Activated CD4-positive, alpha-beta T cell treated with anti-CD3 and anti-CD28 coated beads, Interleukin-2, amount 50 U/mL, for 4 hours (primary cell): ENCODE results near the gene CLSTN2.

Experiments used
- DNase-seq, 2 experiments: peaks; one replicate each; pipeline ENCODE4 v3.0.0-alpha.2; 2020

The CLSTN2 gene

DNA sequence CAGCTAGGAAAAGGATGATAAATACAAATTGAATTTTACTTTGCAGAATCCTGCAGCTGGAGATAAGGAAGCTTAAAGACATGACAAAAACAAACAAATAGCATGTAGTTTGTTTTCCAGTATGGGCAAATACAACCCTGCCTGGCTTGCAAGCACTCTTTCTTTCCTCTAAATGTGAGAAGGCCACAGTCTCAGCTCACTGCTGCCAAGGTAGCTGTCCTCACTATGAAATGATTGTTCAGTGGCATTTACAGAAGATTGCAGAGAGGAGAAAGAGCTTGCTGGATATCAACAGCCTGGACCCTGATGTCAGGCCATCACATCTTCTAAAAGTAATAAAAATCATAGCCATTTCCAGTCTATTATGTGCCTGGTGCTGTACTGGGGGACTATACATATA, 262.0 kb downstream of the CLSTN2 start:
- no peak for DNase-seq

GRCh38 chr3:140198242-140198641, 263.3 kb downstream of the CLSTN2 start:
- DNase-seq, result no peak

GRCh38 chr3:140199008-140199407, 264.0 kb downstream of the CLSTN2 start:
- DNase-seq, result no peak

GRCh38 chr3:140199743-140200142, 264.8 kb downstream of the CLSTN2 start:
- no peak for DNase-seq

- no peak for DNase-seq
Measured at GRCh38 chr3:140203510-140203909, 268.5 kb downstream of the CLSTN2 start.

DNA sequence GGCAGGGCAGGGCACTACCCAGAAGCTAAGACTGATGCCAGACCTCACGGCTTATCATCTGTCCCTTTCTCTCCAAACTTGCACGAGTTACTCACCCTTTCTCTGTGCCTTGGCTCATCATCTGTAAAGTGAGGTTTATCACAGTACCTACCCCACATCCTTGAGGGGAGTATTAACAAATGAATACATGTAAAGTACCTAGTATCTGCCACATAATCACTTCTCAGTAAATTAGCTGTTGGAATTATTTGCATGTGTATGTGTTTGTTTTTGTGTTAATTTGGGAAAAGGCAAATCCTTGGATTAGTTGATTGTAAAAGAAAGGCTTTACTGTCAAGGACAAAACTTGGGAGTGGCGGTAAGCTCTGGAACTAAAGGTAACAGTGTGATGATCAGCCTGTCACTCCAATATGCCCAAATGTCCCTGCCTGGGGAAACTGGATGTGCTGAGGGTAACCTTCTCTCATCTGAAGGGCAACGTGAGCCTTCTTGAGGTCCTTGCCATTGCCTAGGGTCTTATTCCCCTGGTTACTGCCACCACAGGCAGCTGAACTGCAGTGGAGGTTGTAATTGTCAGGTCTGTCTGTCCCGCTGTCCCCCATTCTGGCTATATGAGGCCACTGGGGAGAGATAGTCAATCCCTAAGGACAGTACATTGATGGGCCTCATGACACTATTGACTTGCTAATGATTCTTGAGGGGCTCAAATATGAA, 269.4 kb downstream of the CLSTN2 start:
- no peak for DNase-seq

DNA sequence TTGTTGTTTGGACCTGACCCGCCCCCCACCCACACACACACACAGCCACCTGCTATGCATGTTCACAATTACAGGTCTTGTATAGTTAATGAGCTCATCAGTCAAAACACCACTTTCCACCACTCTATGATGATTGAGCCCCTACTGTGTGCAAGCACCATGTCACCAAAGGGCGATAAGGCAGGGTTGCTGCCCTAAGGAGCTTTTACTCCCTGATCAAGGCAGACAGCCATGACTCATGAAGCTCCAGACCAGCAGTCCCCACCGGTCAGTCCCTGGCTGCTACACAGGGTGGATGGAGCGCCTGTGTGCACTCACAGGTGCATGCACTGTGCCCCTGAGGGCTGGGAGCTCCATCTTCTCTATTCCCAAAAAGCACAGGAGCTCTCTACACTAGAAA, 270.6 kb downstream of the CLSTN2 start:
- no peak for DNase-seq

DNA sequence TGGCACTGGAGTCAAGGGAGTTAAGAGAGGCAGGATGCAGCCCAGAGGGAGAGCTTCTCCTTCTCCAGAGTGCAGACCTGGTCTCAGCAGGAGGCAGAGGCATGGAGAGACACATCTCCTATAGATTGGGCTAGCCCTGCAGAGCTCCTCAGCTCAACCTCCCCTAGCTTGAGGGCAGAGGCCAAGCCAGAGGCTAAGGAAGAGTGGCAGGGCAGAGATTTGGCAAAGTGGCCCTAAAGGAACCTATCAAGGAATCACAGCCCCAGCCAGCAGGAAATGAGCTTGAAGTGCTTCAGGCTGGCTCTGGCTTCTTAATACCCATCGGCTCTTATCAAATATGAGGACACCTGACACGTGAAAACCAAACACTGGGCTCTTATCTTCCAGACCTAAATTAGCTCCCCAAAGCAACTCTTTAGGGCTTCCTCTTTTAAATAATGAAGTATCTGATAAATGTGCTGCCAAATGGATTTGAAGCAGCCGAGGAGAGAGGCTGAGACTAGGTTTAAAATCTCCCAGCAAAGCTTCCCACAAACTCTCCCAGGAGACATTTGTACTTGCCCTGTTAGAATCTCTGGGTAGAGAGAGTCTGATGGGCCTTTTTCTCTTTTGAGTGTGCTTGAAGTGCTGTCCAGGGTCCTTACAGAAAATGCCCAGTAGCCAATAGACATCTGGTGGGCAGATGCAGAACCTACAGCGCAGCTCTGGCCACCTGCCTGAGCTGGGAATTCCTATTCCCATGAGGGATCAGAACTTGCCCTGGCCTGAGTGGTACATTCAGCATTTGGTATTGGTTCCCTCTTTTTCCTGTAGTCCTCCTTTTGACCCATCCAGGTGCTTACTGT, 271.4 kb downstream of the CLSTN2 start:
- DNase-seq, result no peak

GRCh38 chr3:140207541-140207940, 272.6 kb downstream of the CLSTN2 start:
- no peak for DNase-seq

GRCh38 chr3:140216249-140216648, 281.3 kb downstream of the CLSTN2 start:
- no peak for DNase-seq

DNA sequence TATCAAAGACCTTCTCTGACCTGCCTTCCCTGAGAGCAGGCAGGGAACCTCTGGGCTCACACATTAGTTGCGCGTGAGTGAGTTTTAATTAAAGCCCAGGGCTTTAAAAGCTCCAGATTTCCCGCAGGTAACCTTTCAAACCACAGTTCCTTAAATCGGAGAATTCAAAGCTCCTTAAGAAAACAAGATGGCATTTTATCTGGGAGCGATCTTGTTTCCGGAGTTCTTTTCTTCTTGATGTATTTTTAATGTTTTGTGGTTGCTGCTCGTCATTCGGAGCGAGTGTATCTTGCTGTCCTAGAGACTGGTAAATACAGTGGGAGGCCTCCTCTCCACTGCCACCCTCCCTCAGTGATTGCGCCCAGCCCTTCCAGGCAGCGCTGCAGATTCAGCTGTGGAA, 284.3 kb downstream of the CLSTN2 start:
- DNase-seq, result no peak

DNA sequence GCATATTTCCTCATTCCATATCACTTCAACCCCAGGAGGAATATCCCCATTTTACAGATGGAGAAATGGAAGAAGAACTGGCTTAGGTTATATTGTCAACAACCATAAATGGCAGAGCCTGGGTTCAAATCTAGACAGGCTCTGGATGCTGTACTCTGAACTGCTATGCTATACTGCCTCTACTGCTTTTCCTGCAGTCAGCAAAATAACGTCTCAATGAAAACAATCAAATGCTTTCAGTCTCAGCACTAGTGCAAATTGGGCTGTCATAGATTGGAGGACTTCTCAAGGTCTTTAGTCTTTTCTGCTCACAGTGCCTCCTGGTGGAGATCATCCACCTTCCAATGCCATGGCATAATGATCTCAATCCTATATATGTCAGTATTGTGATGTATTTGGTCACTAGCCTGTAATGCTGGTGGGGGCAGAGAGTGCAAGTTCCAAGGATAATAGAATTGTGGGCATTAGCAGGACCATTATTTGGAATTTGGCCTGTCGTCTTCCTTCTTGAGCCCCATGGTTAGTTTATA, 285.0 kb downstream of the CLSTN2 start:
- no peak for DNase-seq

GRCh38 chr3:140223197-140223596, 288.2 kb downstream of the CLSTN2 start:
- DNase-seq, result no peak

DNA sequence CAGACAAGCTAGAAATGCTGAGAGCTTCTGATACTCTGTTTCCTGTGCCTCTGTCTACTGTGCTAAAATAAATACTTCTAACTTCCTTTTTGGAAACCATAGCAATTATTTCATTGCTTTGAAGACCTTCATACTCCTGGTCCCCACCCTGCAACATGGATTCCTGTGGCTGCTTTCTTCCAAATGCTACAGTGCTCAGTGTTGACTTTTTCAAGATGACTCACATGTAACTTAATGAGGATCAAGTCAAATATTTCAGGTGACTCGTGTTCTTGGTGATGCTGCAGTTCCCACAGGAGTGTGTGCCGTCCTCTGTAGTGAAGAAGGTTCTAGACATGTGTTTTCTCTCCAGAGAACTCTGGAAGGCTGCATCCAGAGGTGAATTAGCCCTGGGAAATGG, 288.6 kb downstream of the CLSTN2 start:
- DNase-seq, result no peak

- DNase-seq, result no peak
Measured at GRCh38 chr3:140224307-140224706, 289.3 kb downstream of the CLSTN2 start.

GRCh38 chr3:140225996-140226395, 291.0 kb downstream of the CLSTN2 start:
- no peak for DNase-seq

GRCh38 chr3:140233702-140234101, 298.7 kb downstream of the CLSTN2 start:
- no peak for DNase-seq

DNA sequence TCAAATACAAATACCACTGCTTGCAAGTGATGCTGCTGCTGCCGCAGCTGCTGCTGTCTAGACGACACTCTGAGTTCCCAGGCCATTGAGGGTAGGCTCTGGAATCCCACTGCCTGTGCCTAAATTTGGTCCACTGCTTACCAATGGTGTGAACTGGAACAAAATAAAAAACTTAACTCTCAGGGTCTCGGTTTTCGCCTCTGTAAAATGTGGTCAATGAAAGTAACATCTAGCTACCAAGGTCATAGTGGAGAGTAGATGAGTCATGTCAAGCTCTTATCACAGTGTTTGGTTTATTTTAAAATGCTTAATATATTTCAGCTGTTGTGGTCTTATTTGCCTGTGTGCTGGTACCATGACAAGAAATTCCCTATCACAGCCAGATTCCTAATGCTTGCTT, 299.3 kb downstream of the CLSTN2 start:
- no peak for DNase-seq

GRCh38 chr3:140236836-140237501, 302.0 kb downstream of the CLSTN2 start:
- DNase-seq, result no peak

DNA sequence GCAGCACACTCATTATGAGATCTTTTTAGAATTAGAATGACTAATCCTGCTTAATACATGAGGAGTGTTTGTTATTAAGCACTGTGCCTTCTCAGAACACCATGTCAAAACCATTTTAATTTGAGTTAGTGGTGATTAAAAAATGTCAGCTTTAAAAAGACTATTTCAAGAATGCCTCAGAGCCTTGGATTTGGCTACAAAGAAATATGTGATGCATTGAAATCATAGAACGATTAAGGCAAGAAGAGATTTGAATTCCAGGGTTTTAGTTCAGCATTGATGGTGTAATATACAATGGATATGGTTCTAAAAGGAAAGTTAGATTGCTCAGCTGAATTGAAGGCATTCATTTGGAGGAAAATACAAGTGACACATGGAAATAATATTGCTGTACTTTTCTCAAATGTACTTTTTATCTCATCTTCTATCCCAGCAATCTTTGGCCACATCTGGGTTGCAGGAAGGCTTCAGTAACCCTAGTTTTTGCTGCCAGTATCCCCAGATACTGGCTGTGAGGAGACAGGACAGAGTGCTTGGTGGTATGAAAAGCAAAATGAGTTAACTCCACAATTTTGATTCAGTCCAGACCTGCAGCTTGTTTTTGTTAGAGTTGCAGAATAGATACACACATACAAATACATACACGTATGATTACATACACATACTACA, 303.8 kb downstream of the CLSTN2 start:
- no peak for DNase-seq

- DNase-seq, result no peak
Measured at GRCh38 chr3:140242818-140243276, 307.9 kb downstream of the CLSTN2 start.

DNA sequence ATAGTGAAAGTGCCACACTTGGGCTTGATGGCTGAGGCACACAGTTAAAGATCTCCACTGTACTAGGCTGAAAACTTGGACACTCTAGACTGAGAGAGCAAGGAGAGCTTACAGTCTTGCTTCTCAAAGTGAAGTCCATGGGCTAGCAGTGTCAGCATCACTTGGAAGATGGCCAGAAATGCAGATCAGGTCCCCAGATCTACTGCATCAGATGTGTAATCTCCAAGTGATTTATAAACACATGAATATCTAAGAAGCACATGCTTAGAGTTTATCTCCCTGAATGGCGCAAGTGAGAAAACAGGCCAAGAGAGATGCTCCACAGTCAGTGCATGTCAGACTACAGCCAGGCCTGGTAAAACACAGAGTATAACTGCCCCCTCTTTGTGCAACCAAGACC, 308.6 kb downstream of the CLSTN2 start:
- no peak for DNase-seq

DNA sequence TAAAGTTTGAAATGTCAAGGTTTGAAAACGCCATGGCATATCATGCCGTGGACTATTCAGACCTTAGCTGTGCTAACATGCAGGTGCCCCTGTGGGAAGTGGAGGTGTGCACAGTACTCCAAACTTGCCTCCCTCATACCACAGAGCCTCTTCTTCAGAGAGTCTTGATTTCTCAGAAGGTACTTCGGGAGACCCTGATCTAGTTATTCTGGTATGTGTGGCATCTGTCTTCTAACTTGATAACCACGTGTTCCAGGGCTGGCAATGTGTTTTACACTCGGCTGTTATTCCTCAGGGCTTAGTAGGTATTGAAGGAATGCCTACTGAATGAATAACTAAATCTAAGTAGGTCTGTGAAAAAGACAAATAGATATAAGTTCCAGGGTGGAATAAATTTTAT, 309.9 kb downstream of the CLSTN2 start:
- DNase-seq, result no peak
